OCI-LY3 (cell line): Measurements from ENCODE around the gene TNS3.

Source experiments
- H2AFZ ChIP-seq: fragments of 200-600, 300-600 bp; shearing (Covaris generic); 2 replicates; pipeline ENCODE4 v1.6.0; 2014; ENCODE audit warnings: antibody characterized with exemption, low read depth, low read length
- H3K27ac ChIP-seq: fragments of 200-600, 300-600 bp; sonication (generic); 2 replicates; pipeline ENCODE4 v1.5.1; 2014; ENCODE audit warnings: mild to moderate bottlenecking, low read length, moderate library complexity, mixed read lengths
- H3K27me3 ChIP-seq: fragments of 200-600, 300-600 bp; sonication (generic); 2 replicates; pipeline ENCODE4 v1.6.1; 2014; ENCODE audit warnings: low read depth, low read length, mixed read lengths
- H3K36me3 ChIP-seq: fragments of 200-600, 300-600 bp; sonication (generic); replicated peaks from 2 replicates; pipeline ENCODE3; 2014; ENCODE audit warnings: low read depth, low read length, mixed read lengths
- H3K4me1 ChIP-seq: fragments of 300-600, 200-600 bp; sonication (generic); 2 replicates; pipeline ENCODE4 v1.6.1; 2014; ENCODE audit warnings: low read length, mixed read lengths
- H3K4me2 ChIP-seq: fragments of 200-600, 300-600 bp; sonication (generic); 2 replicates; pipeline ENCODE4 v1.6.1; 2014; ENCODE audit warnings: low read length, mixed read lengths
- H3K4me3 ChIP-seq: fragments of 300-600, 200-600 bp; sonication (generic); 2 replicates; pipeline ENCODE4 v1.5.1; 2014; ENCODE audit warnings: antibody characterized with exemption, mild to moderate bottlenecking, low read length, moderate library complexity
- H3K79me2 ChIP-seq: fragments of 300-600, 200-600 bp; shearing (Covaris generic); 2 replicates; pipeline ENCODE4 v1.6.1; 2014; ENCODE audit warnings: mild to moderate bottlenecking, low read length, mixed read lengths
- H3K9ac ChIP-seq: fragments of 300-600, 200-600 bp; shearing (Covaris generic); 2 replicates; pipeline ENCODE4 v1.6.0; 2014; ENCODE audit warnings: mild to moderate bottlenecking, low read length, moderate library complexity
- H3K9me3 ChIP-seq: fragments of 200-600, 300-600 bp; shearing (Covaris generic); 2 replicates; pipeline ENCODE4 v1.6.1; 2014; ENCODE audit warnings: low read length, mixed read lengths; ENCODE audit not compliant: insufficient read depth
- H4K20me1 ChIP-seq: fragments of 200-600, 300-600 bp; sonication (generic); 2 replicates; pipeline ENCODE4 v1.6.1; 2016; ENCODE audit warnings: low read length, mixed read lengths; ENCODE audit not compliant: insufficient read depth
- CTCF ChIP-seq: fragments of 200-600, 300-600 bp; sonication (generic); IDR thresholded peaks from 2 replicates; pipeline ENCODE4 v1.5.1; 2014; ENCODE audit warnings: antibody characterized with exemption, low read length, low read depth
- EZH2phosphoT487 ChIP-seq: fragments of 200-600 bp; shearing (Covaris generic); IDR thresholded peaks from 2 replicates; pipeline ENCODE4 v1.6.1; 2018; ENCODE audit warnings: antibody characterized with exemption, mixed run types, low read depth

Gene TNS3

DNA sequence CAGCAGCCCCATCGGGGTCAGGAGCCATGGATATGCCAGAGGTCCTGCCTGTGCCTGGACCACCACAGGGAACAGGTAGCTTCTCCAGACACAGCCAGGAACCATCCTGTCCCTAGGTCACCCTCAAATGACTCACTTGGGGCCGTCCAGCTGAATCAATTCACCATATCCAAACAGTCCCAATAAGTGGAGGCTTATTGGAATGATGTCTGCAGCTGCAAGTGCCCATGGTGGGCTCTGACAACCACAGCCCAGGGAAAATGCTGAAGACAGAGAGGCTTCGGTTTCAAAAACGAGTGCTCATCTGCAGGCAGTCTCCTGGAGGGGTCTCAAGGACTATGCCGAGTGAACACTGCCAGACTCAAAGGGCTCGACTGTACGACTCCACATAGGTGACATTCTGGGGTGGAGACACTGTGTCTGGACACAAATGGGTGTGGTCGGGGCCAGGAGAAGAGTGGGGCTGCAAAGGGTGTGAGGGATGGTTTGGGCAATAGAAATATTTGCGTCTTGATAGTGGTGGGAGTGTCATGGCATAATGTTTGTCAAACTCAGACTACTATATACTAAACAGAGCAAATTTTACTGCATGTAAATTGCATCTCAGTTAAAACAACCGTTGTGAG lies 204.8 kb downstream of the TNS3 start:
- H3K9ac ChIP-seq, result no peak overlapping the region
- H3K27ac ChIP-seq, result no peak overlapping the region
- no peak for TF ChIP-seq EZH2phosphoT487
- no peak for TF ChIP-seq CTCF
- H3K27me3 ChIP-seq, result no peaks in the 10 kb centered on the region
- no peak overlapping the region for H3K4me3 ChIP-seq
- H4K20me1 ChIP-seq, result no peaks in the 10 kb centered on the region
- H3K9me3 ChIP-seq, result no peaks in the 10 kb centered on the region
- no peaks in the 10 kb centered on the region for H3K4me1 ChIP-seq
- H3K79me2 ChIP-seq, result no peaks in the 10 kb centered on the region
- H3K36me3 ChIP-seq, result no peaks in the 10 kb centered on the region
- H3K4me2 ChIP-seq, result no peak overlapping the region
- no peak overlapping the region for H2AFZ ChIP-seq

DNA sequence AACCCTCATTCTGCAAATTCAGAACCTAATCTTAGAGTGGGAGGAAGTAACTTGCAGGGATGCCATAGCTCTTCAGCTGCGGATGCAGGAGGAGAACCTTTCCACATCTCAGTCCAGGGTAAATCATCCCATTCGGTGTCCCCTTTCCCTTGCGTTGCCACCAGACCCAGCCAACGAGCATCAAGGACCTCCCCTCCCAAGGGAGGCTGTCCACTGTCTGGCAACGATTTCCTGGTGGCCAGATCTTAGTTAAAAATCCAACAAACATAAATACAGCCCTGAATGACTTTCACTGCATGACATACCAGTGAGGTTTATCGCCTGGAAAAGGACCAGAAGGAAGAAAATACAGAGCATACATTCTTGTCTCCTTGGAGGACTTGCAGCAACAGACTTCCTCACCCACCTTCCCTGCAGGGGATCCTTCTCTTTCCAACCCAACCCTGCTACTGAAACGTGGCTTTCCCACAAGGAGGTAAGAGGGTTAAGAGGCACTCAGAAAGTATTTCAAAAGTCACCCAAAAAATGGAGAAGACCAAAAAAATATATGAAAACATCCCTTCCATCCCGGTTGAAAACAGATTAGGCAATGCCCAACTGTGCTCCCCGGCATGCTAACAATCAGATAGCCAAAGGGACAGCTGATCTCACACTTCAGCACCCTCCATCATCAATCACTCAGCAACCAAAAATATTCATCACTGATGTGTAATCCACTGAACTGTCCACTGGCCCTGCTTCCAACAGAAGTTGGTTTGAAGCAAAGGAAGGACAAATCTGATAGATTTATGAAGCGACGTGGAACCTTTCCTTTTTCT lies 206.6 kb downstream of the TNS3 start:
- TF ChIP-seq EZH2phosphoT487 (no peak), CTCF (no peak)
- H3K9ac ChIP-seq, result no peak overlapping the region
- no peaks in the 10 kb centered on the region for H3K4me1 ChIP-seq
- H2AFZ ChIP-seq, result no peak overlapping the region
- no peaks in the 10 kb centered on the region for H3K9me3 ChIP-seq
- H3K36me3 ChIP-seq, result no peaks in the 10 kb centered on the region
- H3K79me2 ChIP-seq, result no peaks in the 10 kb centered on the region
- H4K20me1 ChIP-seq, result no peaks in the 10 kb centered on the region
- no peak overlapping the region for H3K4me3 ChIP-seq
- H3K27ac ChIP-seq, result no peak overlapping the region
- H3K27me3 ChIP-seq, result no peaks in the 10 kb centered on the region
- no peak overlapping the region for H3K4me2 ChIP-seq

DNA sequence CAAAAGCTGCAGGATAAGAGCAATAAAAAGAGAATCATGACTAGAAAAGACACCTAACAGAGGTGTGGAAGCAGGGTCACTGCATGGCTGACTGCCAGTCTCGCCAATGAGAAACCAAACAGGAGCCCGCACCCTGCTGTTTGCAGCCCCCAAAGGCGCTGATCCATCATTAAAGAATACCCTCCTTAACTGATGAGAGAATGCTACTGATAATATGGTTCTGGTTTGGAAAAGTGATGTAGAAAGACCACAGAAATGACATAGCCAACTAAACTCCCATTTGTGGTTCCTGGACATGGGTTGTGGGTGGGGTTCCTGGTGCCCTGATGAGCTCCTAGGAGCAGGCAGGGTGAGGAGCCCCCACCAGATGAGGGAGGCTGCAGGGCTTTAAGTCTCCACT lies 207.4 kb downstream of the TNS3 start:
- Histone ChIP-seq H2AFZ (no peak overlapping the region), H3K36me3 (no peaks in the 10 kb centered on the region), H3K27me3 (no peaks in the 10 kb centered on the region), H3K4me3 (no peak overlapping the region), H3K4me2 (no peak overlapping the region), H4K20me1 (no peaks in the 10 kb centered on the region), H3K9me3 (no peaks in the 10 kb centered on the region), H3K4me1 (no peaks in the 10 kb centered on the region), H3K9ac (no peak overlapping the region), H3K79me2 (no peaks in the 10 kb centered on the region), H3K27ac (no peak overlapping the region)
- no peak for TF ChIP-seq CTCF
- TF ChIP-seq EZH2phosphoT487, result no peak

DNA sequence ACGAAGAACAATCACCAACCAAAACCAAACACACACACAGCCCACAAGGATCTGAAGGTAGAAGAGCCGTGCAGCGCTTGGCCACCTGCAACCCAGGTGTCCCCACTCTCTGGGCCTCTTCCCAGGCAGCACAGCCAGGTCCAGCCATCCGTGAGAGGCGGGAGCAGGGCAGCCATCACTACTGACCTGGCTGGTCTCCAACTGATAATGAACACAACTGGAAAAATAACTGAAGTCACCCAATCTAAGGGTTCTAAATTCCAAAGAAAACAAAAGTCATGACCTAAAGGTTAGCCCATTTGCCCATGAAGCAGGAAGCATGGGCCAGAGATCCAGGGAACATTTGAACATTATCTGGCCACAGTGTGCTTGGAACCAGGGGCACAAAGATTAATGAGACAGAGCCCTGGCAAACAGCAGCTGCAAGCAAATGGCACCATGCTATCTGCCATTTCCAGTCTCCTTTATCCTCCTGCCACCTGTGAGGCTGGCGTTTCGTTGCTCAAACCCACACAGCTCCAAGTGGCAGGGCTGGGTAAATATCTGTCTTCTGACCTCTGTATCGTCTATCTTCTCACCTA lies 207.9 kb downstream of the TNS3 start:
- no peaks in the 10 kb centered on the region for H4K20me1 ChIP-seq
- no peak for TF ChIP-seq EZH2phosphoT487
- TF ChIP-seq CTCF, result no peak
- no peak overlapping the region for H3K9ac ChIP-seq
- H3K27ac ChIP-seq, result no peak overlapping the region
- H3K9me3 ChIP-seq, result no peaks in the 10 kb centered on the region
- H3K4me3 ChIP-seq, result no peak overlapping the region
- no peak overlapping the region for H3K4me2 ChIP-seq
- H2AFZ ChIP-seq, result no peak overlapping the region
- H3K4me1 ChIP-seq, result no peaks in the 10 kb centered on the region
- H3K36me3 ChIP-seq, result no peaks in the 10 kb centered on the region
- no peaks in the 10 kb centered on the region for H3K27me3 ChIP-seq
- no peaks in the 10 kb centered on the region for H3K79me2 ChIP-seq
